Stomach (tissue), 9 donors: ENCODE measurements around the gene IGFALS. TPM values are rescaled to one million over a fixed set of nuclear protein-coding genes. Genes with fewer than 3 reads are reported as not detected.
"Not testable (repeated sequence)": the region's sequence is repeated elsewhere in the genome, so short reads cannot be mapped to it uniquely, and the experiment has no call there.

Experiments
- DNase-seq, 2 donors: peaks; one replicate each; pipeline versions ENCODE4 v3.0.0 to v3.0.0-alpha.2; 2013 to 2019
- H3K27ac ChIP-seq, 5 donors: fragments of 200-600 bp in 4 of 5; sonication (generic) in 4 of 5; one replicate each; pipeline ENCODE4 v1.5.1; 2013 to 2019; ENCODE audit warnings: mild to moderate bottlenecking in 1 of 5, moderate library complexity in 1 of 5
- H3K27me3 ChIP-seq, 3 donors: fragments of 200-600 bp; sonication (generic); one replicate each; pipeline ENCODE4 v1.5.1; 2017 to 2019; ENCODE audit warnings: mixed run types in 1 of 3
- H3K36me3 ChIP-seq, 4 donors: fragments of 200-600 bp; sonication (generic); 1 replicate in 3 of 4; 2 replicates in 1 of 4; pipeline ENCODE4 v1.5.1; 2016 to 2019
- H3K4me1 ChIP-seq, 4 donors: fragments of 200-600 bp; sonication (generic); one replicate each; pipeline ENCODE4 v1.5.1; 2016 to 2019
- H3K4me3 ChIP-seq, 4 donors: fragments of 200-600 bp; sonication (generic) in 3 of 4; one replicate each; pipeline ENCODE4 v1.5.1; 2016 to 2019; ENCODE audit warnings: mild to moderate bottlenecking in 1 of 4
- H3K9me3 ChIP-seq, 4 donors: fragments of 200-600 bp; sonication (generic); one replicate each; pipeline ENCODE4 v1.5.1; 2016 to 2019
- EP300 ChIP-seq: sonication (generic); formaldehyde crosslinking; IDR thresholded peaks from one replicate; pipeline ENCODE4 v1.6.1; 2017; ENCODE audit warnings: antibody characterized with exemption
- POLR2A ChIP-seq, 4 donors: fragments of 450-650 bp; IDR thresholded peaks; one replicate each; pipeline ENCODE4 v1.6.1; 2016; ENCODE audit warnings: antibody characterized with exemption in 4 of 4, control low read depth in 2 of 4, mild to moderate bottlenecking in 1 of 4, moderate library complexity in 1 of 4
- POLR2AphosphoS5 ChIP-seq, 3 donors: sonication (generic); formaldehyde crosslinking; IDR thresholded peaks; one replicate each; pipeline ENCODE4 v1.6.1; 2016; ENCODE audit warnings: antibody characterized with exemption in 3 of 3
- WGBS, 5 donors: extraction: QIAGEN DNeasy Blood & Tissue Kit in 3 of 5; methylation state at CpG; one replicate each; pipeline versions ENCODE4 v1.1.5 to v1.1.7; 2013 to 2018; 5-methylcytosine and 5-hydroxymethylcytosine counted together
- intact Hi-C: fragments of 100-400 bp; cut with DNase I; formaldehyde crosslinking; loops from one replicate; pipeline ENCODE4 v1.15.1; 2023; ENCODE audit warnings: low total_unique reads
- polyA plus RNA-seq, 3 donors: library from polyadenylated mRNA; stranded (reverse); fragments of 200-250 nt; gene quantifications; one replicate each; pipeline ENCODE4 v1.2.3, GENCODE V29; 2013
- total RNA-seq, 5 donors: library from RNA; depleted of rRNA; stranded (reverse); fragments of >200 nt; gene quantifications; one replicate each; pipeline versions ENCODE4 v1.1.0 to v1.2.3, GENCODE V29; 2014 to 2016
- TF ChIP-seq, protein P1 (sequence below), 7 experiments: fragments of 450-650 bp in 4 of 7; fragments of 200-600 bp in 3 of 7; sonication (generic) in 3 of 7; IDR thresholded peaks; one replicate each; pipeline ENCODE4 v1.5.1; 2016 to 2019; ENCODE audit warnings: antibody characterized with exemption in 7 of 7, control low read depth in 2 of 7, mild to moderate bottlenecking in 1 of 7
- donor health status: healthy with polysubstance abuse.
- donor health status: Bipolar disorder and iron deficiency.
- donor health status: healthy.

Gene IGFALS
- total and polyA plus RNA-seq, 8 donors, result 2.4 to 24.6 (median 7.1) TPM; not detected in 1

DNA sequence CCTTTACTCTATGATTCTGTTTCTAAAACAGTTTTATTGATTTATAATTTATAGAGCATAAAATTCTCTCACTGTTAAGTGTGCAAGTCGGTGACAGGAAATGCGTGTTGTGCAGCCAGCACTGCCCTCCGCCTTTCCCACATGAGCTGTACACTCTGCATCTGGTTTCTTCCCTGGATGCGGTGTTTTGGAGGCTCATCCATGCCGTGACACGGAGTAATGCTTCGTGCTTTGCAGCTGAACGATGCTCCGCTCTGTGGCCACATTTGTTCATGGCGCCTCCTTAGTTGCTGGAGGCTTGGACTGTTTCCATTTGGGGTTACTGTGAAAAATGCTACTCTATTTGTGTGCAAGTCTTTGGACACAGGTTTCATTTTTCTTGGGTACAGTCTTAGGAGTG, 7.2 kb upstream of the IGFALS start:
- DNase-seq, result peak in 1 of 2 donors; percentile 1
- intact Hi-C loops, result no loop called here
- TF ChIP-seq, protein P1, sequence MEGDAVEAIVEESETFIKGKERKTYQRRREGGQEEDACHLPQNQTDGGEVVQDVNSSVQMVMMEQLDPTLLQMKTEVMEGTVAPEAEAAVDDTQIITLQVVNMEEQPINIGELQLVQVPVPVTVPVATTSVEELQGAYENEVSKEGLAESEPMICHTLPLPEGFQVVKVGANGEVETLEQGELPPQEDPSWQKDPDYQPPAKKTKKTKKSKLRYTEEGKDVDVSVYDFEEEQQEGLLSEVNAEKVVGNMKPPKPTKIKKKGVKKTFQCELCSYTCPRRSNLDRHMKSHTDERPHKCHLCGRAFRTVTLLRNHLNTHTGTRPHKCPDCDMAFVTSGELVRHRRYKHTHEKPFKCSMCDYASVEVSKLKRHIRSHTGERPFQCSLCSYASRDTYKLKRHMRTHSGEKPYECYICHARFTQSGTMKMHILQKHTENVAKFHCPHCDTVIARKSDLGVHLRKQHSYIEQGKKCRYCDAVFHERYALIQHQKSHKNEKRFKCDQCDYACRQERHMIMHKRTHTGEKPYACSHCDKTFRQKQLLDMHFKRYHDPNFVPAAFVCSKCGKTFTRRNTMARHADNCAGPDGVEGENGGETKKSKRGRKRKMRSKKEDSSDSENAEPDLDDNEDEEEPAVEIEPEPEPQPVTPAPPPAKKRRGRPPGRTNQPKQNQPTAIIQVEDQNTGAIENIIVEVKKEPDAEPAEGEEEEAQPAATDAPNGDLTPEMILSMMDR (IDR thresholded peaks at IDR 0.05), result no peak
- TF ChIP-seq EP300 (no peak), POLR2AphosphoS5 (IDR thresholded peaks at IDR 0.05) (no peak), POLR2A (IDR thresholded peaks at IDR 0.05) (no peak)

DNA sequence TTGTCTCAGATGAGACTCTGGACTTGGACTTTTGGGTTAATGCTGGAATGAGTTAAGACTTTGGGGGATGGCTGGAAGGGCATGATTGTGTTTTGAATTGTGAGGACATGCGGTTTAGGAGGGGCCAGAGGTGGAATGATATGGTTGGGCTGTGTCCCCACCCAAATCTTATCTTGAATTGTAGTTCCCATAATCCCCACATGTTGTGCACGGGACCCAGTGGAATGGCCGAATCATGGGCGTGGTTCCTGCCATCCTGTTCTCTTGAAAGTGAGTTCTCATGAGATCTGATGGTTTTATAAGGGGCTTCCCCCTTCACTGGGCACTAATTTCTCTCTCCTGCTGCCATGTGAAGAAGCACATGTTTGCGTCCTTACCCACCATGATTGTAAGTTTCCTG, 5.8 kb upstream of the IGFALS start:
- H3K4me3 ChIP-seq, DNase-seq: not testable (repeated sequence)
- WGBS, 5 donors, result 43 to 82% (median 65%) methylated on average over 5 of the region's 5 CpGs

More for the DNA sequence above, 7.2 kb upstream of the IGFALS start:
- Histone ChIP-seq H3K27ac (no peak overlapping the region), H3K36me3 (peaks cover 0 to 16% (median 4%) of the 10 kb centered on the region in 4 donors), H3K9me3 (peaks cover 0 to 13% (median 9%) of the 10 kb centered on the region in 4 donors), H3K4me1 (no peaks in the 10 kb centered on the region), H3K4me3 (no peak overlapping the region), H3K27me3 (no peaks in the 10 kb centered on the region)
- WGBS, 5 donors, result 81 to 89% (median 85%) methylated on average over 10 of the region's 10 CpGs

DNA sequence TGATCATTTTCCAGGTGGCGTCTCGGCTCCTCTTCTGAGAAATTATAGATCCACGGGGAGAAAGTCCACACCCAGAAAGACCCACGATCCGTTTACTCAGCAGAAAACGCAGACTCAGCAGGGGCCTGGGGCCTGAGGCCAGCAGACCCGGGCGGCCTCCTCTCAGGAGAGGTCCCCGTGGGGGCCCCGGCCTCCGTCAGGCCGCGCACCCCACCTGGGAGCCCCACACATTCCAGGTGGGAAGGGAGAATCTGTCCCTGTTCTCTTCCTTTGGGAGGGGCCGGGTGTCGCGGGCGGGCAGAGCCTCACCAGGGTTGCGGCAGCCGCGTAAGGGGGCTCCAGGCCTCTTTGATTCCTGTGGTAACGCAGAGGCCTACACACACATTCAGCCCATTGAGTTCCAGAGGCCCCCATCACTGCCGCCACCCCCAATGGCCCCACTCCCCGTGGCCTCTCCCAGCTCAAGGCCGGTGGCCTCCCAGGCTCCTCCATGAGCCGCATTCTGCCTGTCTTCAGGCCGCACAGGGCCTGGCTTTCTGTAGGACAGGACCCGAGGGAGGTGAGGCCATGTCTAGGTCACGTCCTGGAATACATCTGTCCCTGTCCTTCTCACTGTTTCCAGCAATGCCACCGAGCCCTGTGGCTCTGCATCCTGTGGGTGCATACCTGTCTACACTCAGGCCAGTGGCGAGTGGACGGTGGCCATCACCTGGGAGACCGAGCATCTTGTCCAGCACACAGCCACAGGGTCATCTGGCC, 1.6 kb upstream of the IGFALS start:
- peaks cover 0 to 13% (median 9%) of the 10 kb centered on the region in 4 donors for H3K9me3 ChIP-seq
- H3K27ac ChIP-seq, result peak overlapping the region; percentile 73 to 75 (median 74)
- 60 to 80% (median 69%) methylated on average over 24 to 32 of the region's 32 CpGs for WGBS, 5 donors
- TF ChIP-seq EP300 (no peak), POLR2A (IDR thresholded peaks at IDR 0.05) (no peak), POLR2AphosphoS5 (IDR thresholded peaks at IDR 0.05) (no peak)
- TF ChIP-seq, protein P1 (IDR thresholded peaks at IDR 0.05), result no peak
- no peaks in the 10 kb centered on the region for H3K27me3 ChIP-seq
- peaks cover 14 to 29% (median 22%) of the 10 kb centered on the region in 4 donors for H3K4me1 ChIP-seq
- peak in 1 of 2 donors; percentile 8 for DNase-seq
- peaks cover 0 to 27% (median 24%) of the 10 kb centered on the region in 4 donors for H3K36me3 ChIP-seq
- peak overlapping the region in 1 of 4 donors; percentile 29 for H3K4me3 ChIP-seq
- intact Hi-C loops, result no loop called here

More for the DNA sequence above, 5.8 kb upstream of the IGFALS start:
- H3K4me1 ChIP-seq, intact Hi-C loops, H3K36me3 ChIP-seq, H3K27me3 ChIP-seq, H3K27ac ChIP-seq: not testable (repeated sequence)
- peaks cover 0 to 13% (median 9%) of the 10 kb centered on the region in 4 donors for H3K9me3 ChIP-seq

DNA sequence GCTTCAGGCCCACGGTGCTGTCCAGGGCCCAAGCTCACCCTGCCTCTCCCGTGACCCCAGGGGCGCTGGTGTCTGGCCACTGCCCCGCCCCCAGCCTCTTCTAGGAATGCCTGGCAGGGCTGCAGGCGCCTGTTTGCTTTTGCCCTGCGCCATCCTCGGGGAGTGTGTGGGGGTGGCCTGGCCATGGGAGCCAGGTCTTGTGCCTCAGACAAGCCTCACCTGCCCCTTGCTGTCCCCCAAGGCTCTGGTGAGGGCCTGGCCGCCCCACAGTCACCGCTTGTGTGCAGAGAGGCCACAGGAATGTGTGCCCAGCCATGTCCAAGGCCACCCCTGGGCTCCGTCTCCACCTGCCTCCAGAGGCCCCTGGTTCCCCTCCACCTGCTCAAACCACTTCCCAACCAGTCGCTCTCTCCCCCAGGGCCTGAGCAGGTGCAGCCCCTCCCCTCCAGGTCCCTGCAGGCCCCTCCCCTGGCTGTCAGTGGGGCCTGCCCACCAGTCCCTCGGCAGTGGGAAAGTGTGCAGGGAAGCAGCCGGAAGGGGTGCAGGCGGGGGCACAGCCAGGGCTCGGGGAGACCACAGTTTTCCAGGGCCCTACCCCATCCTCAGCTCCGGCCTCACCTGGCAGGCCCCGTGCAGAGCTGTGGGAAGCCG, 841 bp upstream of the IGFALS start:
- Histone ChIP-seq H3K36me3 (peaks cover 0 to 35% (median 31%) of the 10 kb centered on the region in 4 donors), H3K27me3 (no peaks in the 10 kb centered on the region), H3K27ac (peak overlapping the region; percentile 73 to 75 (median 74)), H3K4me3 (peak overlapping the region; percentile 29 to 47 (median 34)), H3K4me1 (peaks cover 14 to 29% (median 22%) of the 10 kb centered on the region in 4 donors), H3K9me3 (peaks cover 0 to 13% (median 9%) of the 10 kb centered on the region in 4 donors)
- peak; percentile 76 to 82 for DNase-seq
- TF ChIP-seq, protein P1 (IDR thresholded peaks at IDR 0.05), result no peak
- TF ChIP-seq POLR2AphosphoS5 (IDR thresholded peaks at IDR 0.05), result no peak
- TF ChIP-seq POLR2A (IDR thresholded peaks at IDR 0.05), result no peak
- no peak for TF ChIP-seq EP300
- intact Hi-C loops, result no loop called here
- 20 to 45% (median 42%) methylated on average over 9 to 18 of the region's 18 CpGs for WGBS, 5 donors
